NCI-H1417 treated with DMSO at 0.1 percent for 48 hours (cell line): ENCODE measurements around the gene AIMP2.
"Not testable (repeated sequence)": the region's sequence is repeated elsewhere in the genome, so short reads cannot be mapped to it uniquely, and the experiment has no call there.

Source experiments
- DNase-seq: peaks from one replicate; lab custom pipeline; 2025; lab: John Stamatoyannopoulos, UW

Gene AIMP2

GRCh38 chr7:6008668-6009611, at the start of gene AIMP2, which contains the start of gene PMS2:
AIMP2 (plus strand) TSS chr7:6009272; CDS start chr7:6009364, 92 bp downstream.
PMS2 (minus strand) TSS chr7:6009049; CDS start chr7:6009019, 30 bp downstream.
- peak; percentile 96 for DNase-seq

- DNase-seq = not testable (repeated sequence)
Observed at GRCh38 chr7:5963205-5963604, 45.9 kb upstream of the AIMP2 start.

- DNase-seq = not testable (repeated sequence)
Observed at GRCh38 chr7:5963810-5964209, 45.3 kb upstream of the AIMP2 start.

GRCh38 chr7:5970347-5970911, 38.6 kb upstream of the AIMP2 start, which contains the start of gene RSPH10B:
RSPH10B (minus strand) TSS chr7:5970689; CDS start chr7:5967116, 3,573 bp downstream.
- DNase-seq = not testable (repeated sequence)

GRCh38 chr7:5973580-5973979, 35.5 kb upstream of the AIMP2 start:
- not testable (repeated sequence) for DNase-seq

DNA sequence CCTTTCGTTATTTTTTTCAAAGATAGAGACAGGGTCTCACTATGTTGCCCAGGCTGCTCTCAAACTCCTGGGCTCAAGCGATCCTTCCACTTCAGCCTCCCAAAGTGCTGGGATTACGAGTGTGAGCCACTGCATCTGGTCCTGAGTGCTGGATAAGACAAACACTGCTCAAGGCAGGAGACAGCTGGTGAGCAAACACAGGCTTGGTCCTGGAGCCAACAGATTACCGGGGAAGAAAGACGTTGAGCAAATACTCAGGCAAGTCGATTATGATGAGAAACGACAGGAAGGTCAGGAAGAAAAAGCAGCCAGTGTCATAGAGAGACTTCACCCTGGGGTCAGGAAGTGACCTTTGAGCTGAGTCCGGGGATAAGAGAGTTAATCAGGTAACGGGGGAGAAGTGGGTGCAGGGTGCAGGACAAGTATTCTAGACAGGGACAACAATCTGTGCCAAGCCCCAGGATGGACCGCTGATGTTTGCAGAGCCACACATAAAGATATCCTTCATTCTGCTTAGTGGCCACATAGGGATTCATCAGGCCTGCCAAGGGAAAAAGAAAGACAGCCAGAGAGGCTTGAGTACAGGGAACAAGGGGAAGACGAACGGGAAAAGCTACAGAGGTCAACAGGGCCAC, 29.3 kb upstream of the AIMP2 start:
- DNase-seq = not testable (repeated sequence)

DNA sequence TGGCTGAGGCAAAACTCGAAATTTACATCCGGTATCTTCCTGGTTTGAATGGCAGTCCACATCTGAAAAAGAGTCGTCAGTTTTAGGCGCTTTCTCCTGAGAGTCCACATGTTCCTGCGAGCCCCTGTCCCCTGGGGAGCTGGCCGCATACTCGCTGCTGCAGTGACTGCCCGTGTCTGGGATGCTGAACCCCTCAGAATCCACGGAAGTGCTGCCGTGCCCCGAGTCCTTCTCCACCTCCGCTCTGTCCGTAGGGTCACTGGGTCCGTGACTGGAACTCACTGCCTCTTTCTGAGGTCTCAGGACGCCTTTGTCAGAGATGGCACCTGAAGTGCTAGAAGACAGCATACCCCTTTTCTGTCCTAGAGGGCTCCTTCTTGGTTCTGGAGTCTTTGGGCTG, 22.0 kb upstream of the AIMP2 start:
- not testable (repeated sequence) for DNase-seq

GRCh38 chr7:5997210-5997808, 11.8 kb upstream of the AIMP2 start:
- DNase-seq = no peak

DNA sequence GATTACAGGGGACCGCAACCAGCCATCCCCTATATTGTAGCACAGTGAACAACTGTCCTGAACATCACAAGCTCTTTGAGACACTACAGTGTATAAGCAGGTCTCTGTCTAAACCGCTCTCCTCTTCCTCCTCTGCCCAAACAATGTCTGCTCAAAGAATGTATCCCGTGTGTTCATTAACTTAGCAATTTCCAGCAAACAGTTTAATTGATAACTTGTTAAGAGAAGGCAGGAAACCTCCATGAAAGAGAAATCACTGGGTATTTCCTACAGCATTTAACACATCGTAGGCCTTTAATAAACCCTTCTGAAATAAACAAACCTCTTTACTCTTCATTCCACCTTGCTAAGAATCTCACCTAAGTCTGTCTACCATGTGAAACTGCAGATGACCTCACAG, 1.7 kb upstream of the AIMP2 start:
- DNase-seq = no peak

- not testable (repeated sequence) for DNase-seq
Observed at GRCh38 chr7:6007835-6008590, 1.1 kb upstream of the AIMP2 start.

- DNase-seq = not testable (repeated sequence)
Observed at GRCh38 chr7:6010370-6010769, 1.3 kb downstream of the AIMP2 start.

DNA sequence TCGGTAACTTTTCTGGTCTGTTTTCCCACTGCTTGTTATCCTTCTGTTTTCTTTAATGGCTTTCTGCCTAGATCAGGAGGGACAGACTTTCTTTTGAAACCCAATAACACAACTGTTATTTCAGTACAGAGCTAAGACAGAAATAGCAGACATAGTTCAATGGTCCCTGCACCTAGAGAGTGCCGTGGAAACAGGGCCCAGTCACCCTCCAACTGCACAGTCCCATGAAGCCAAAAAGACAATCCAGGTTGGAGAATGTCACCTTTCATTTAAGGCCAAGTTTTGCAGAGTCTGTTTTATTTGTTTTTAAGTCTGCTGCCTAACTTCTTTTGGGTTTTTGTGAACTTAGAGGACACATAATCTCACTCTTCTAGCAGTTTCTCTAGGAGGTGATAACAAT, 2.5 kb downstream of the AIMP2 start:
- DNase-seq = no peak

- DNase-seq = no peak
Observed at GRCh38 chr7:6012355-6013104, 3.5 kb downstream of the AIMP2 start.

DNA sequence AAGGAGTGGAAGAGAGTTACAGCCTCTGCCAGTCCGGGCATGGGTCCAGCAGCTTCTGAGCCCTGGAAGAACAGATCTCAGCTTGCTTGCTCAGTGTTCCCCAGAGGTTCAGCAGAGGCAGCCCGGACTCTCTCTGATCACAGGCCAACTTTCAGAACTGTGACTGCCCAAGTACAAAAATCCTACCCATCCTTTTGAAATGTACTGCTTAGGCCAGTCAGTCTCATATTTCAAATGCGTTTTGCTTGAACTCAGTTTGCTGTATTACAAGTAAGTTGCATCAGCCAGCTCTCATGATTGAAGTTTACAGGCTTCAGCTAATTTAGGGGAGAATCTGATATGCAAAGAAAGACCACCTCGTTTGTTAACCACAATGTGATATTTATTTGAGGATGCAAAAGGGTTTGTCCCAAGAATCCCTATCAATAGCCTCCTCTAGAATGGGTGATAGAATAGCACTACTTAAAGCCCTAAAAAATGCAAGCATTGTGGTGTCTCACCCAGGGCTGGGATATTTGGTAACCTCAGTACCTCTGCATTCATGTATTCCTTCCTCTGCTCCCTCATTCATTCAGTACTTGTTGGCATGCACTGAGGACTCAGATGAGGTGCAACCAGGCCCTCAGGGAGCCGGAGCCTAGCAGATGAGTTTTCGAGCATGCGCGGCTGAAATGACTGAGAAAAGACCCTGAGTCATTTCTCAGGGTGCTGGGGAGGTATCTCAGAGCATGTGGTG, 7.0 kb downstream of the AIMP2 start:
- DNase-seq = no peak

DNA sequence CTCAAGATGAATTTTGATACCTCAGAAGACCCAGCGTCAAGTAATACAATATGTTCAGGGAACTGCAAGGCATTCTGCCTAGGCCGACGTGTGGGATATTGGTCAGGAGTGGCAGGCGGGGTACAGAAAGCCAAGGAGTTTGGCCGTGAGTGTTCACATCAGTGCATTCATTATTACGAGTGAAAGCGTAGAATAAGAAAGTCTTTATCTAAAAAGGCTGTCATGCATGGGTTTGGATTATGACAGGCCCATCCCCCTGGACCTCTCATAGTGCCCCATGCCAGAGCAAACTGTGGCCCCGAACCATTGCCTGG, 7.5 kb downstream of the AIMP2 start:
- no peak for DNase-seq

- peak; percentile 4 for DNase-seq
Observed at GRCh38 chr7:6020371-6021286, 11.6 kb downstream of the AIMP2 start.

- no peak for DNase-seq
Observed at GRCh38 chr7:6022707-6023106, 13.6 kb downstream of the AIMP2 start.

GRCh38 chr7:6023974-6024435, 14.9 kb downstream of the AIMP2 start:
- no peak for DNase-seq
